Urinary bladder (tissue), 4 donors: ENCODE results near the gene MAP2. TPM values are rescaled to one million over a fixed set of nuclear protein-coding genes. Genes with fewer than 3 reads are reported as not detected.

Source experiments
- DNase-seq: peaks from one replicate; pipeline ENCODE4 v3.0.0-alpha.2; 2015; ENCODE audit errors: extremely low spot score
- H3K27ac ChIP-seq: one replicate; pipeline ENCODE4 v1.5.1; 2013; ENCODE audit warnings: low read depth, mild to moderate bottlenecking, moderate library complexity
- H3K36me3 ChIP-seq: one replicate; pipeline ENCODE4 v1.6.1; 2013; ENCODE audit warnings: mild to moderate bottlenecking, moderate library complexity; ENCODE audit not compliant: insufficient read depth
- H3K4me1 ChIP-seq: one replicate; pipeline ENCODE4 v1.6.1; 2013; ENCODE audit warnings: mild to moderate bottlenecking, moderate library complexity; ENCODE audit not compliant: insufficient read depth
- H3K4me3 ChIP-seq: one replicate; pipeline ENCODE4 v1.5.1; 2013; ENCODE audit warnings: low read depth, low read length
- WGBS: extraction: QIAGEN DNeasy Blood & Tissue Kit; methylation state at CpG from one replicate; pipeline ENCODE4 v1.1.7; 2013; 5-methylcytosine and 5-hydroxymethylcytosine counted together
- polyA plus RNA-seq: library from polyadenylated mRNA; stranded (reverse); fragments of 200-250 nt; gene quantifications from one replicate; pipeline ENCODE4 v1.2.3, GENCODE V29; 2013
- total RNA-seq: library from RNA; depleted of rRNA; stranded (reverse); fragments of >200 nt; gene quantifications from one replicate; pipeline ENCODE4 v1.2.3, GENCODE V29; 2014
- donor health status: healthy with polysubstance abuse.
- donor health status: healthy.

Gene MAP2
- total and polyA plus RNA-seq, 2 donors = 2.7 to 13.5 TPM

DNA sequence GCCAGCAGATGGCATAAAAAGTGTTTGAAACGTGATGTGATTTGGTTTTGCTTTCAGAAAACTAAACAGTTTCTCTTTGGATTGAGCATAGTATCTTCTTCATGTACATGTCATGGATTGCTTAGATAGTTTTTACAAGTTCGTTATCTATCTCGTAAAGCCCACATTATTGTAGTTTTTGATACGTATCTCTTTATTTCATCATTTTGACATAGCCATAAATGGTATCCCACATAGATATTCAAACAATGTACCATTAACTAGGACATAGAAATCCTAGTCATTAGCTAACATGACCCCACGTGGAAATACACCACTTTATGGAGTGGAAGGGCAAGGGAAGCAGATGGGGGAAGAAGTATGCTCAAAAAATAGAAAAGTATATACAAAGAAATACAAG, 93.6 kb downstream of the MAP2 start:
- no peak overlapping the region for H3K4me3 ChIP-seq
- no peaks in the 10 kb centered on the region for H3K36me3 ChIP-seq
- no peak for DNase-seq
- H3K27ac ChIP-seq = no peak overlapping the region
- 42% methylated on average over 5 of the region's 5 CpGs for WGBS
- H3K4me1 ChIP-seq = no peaks in the 10 kb centered on the region

DNA sequence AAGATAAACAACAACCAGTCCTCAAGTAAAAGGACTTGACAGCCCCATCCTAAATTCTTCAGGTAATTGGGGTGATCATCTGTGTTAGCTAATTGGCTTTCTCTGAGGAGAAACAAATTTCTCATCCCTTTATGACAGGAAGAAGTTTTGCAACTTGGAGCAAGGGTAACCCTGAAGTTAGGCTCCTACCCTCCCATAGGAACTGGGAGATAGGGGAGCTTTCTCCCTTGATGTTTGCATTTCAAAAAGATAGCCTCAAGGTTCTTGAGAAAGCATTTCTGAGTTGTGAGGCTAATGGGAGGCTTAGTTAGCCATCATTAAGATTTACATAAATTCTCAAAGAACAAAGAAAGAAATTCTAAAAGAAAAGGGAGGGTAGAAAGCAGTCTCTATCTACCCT, 95.4 kb downstream of the MAP2 start:
- DNase-seq = no peak
- Histone ChIP-seq H3K27ac (no peak overlapping the region), H3K4me1 (no peaks in the 10 kb centered on the region), H3K4me3 (no peak overlapping the region), H3K36me3 (no peaks in the 10 kb centered on the region)

DNA sequence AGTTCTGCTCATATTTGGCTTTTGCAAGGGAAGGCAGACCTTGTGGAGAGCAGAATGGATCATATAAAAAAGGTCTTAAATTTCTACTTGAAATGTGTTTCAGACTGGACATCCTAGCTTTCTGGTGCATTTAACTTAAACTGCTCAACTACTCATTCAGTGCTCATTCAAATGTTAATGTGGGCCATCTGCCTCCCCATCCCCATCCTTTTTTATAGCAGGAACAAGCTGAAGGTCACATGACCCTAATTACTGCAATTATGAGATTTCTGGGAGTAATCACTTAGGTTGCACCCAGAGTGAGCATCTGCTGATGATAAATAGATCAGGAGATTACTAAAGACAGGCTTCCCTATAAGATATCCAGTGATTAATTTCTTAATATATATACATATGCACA, 96.1 kb downstream of the MAP2 start:
- Histone ChIP-seq H3K27ac (no peak overlapping the region), H3K36me3 (no peaks in the 10 kb centered on the region), H3K4me3 (no peak overlapping the region), H3K4me1 (no peaks in the 10 kb centered on the region)
- no peak for DNase-seq

DNA sequence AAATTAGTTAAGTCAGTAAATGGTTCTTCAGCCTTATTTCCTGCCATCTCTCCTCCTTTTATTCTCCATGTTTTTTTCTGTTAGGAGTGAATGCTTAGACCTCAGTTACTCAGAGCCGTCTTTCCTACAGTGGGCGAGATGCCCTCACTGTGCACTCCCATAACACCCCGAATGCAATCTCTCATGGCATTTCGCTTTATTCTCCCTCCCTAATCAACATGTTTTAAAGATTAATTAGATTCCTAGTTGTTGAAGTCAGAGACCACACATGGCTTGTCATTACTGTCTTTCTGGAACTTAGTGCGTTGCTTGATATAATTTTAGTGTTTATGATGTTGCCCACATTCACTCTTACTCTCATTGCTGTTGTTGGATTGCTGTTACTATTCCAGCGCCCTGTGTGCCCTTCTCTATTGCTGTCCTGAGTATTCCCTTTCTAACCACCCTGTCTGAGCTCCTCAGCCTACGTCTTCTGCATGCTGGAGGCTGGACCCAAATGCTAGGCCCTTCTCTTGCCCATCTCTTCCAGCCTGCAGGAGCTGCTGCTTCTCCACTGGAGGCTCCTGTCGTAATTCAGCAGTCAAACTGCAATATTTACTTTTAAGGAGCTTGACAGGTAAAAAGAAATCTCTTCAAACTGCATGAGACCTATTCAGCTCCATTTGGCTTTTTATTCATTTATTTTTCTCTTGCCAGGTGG, 99.3 kb downstream of the MAP2 start:
- Histone ChIP-seq H3K27ac (no peak overlapping the region), H3K36me3 (no peaks in the 10 kb centered on the region), H3K4me3 (no peak overlapping the region), H3K4me1 (no peaks in the 10 kb centered on the region)
- 91% methylated on average over 8 of the region's 8 CpGs for WGBS
- no peak for DNase-seq

DNA sequence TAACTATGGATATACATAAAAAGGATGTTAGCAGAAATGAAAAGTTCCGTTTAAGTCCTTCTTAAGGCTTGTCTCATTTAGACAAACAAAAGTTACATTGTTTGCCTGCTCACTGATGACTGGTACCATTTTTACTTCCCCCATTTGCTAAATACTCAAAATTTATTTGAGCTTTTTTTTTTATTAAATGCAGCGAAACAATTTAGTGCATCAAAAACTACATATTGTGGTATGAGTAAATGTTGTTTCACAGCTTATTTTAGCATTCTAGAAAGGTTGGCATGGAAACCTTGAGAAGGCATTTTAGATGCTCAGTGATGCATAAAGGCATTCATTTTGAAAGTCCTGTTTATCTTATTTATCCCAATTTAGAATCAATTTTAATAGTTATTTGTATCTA, 100.0 kb downstream of the MAP2 start:
- H3K4me1 ChIP-seq = no peaks in the 10 kb centered on the region
- WGBS = 73% methylated on average over 2 of the region's 2 CpGs
- DNase-seq = no peak
- no peak overlapping the region for H3K27ac ChIP-seq
- no peaks in the 10 kb centered on the region for H3K36me3 ChIP-seq
- no peak overlapping the region for H3K4me3 ChIP-seq

DNA sequence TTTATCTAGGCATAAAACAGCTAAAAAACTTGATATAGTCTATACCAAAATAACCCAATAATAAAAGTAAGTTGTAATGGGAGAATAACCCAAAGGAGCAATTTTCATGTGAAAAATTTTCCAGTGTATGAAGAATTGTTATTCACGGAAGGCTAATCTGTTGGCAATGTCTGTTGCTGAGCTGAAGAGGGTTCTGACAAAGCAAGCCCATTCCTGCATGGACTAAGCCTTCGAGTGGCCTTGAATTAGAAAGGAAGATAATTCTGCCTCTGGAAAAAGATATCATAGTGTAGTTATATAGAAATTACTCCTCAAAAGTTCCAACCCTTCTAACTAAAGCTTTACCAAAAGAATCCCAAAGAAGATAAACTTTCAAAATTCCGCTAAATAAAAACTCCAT, 101.5 kb downstream of the MAP2 start:
- WGBS = 48% methylated on average over 3 of the region's 3 CpGs
- no peaks in the 10 kb centered on the region for H3K4me1 ChIP-seq
- DNase-seq = no peak
- H3K27ac ChIP-seq = no peak overlapping the region
- H3K36me3 ChIP-seq = no peaks in the 10 kb centered on the region
- H3K4me3 ChIP-seq = no peak overlapping the region

DNA sequence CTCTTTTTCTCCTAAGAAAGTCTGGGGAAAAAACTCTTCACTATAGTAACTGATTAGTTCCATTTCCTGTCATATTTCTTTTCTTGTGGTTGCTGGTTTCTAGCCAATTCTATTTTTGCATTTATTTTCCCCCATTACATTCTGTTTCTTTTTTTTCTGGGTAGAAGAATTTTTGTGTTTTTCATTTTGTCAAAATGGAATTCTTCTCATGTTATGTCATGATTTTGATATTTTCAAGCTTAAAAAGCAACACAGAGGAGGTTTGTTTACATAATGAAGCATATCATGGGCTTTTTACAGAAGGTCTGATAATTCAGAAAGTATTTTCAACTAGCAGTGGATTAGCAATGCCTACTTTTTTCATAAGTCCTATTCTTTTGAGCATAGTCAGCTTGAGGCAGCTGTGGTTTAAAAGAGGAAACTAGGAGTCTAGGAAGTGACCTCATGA, 102.0 kb downstream of the MAP2 start:
- DNase-seq = peak; percentile 40
- Histone ChIP-seq H3K27ac (no peak overlapping the region), H3K4me1 (no peaks in the 10 kb centered on the region), H3K4me3 (no peak overlapping the region), H3K36me3 (no peaks in the 10 kb centered on the region)

DNA sequence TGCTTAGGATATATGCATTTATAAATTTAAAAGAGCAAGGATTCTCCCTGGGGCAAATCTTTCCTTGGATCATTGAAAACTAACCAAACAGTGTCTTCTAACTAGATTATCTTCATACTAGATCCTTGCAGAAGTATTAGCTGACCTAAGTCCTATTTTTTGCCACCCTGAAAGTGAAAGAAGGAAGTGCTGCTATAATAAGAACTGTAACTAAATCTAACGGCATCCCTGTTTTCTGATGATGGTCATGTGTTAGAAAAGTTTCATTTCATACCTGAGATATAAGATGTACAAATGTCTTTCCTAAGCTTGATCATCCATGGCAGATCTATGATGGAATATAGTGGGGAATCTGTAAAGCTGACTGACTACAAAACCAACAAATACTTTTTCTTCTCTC, 102.7 kb downstream of the MAP2 start:
- 26% methylated on average over 1 of the region's 1 CpG for WGBS
- Histone ChIP-seq H3K4me1 (no peaks in the 10 kb centered on the region), H3K27ac (no peak overlapping the region), H3K36me3 (no peaks in the 10 kb centered on the region), H3K4me3 (no peak overlapping the region)
- no peak for DNase-seq

DNA sequence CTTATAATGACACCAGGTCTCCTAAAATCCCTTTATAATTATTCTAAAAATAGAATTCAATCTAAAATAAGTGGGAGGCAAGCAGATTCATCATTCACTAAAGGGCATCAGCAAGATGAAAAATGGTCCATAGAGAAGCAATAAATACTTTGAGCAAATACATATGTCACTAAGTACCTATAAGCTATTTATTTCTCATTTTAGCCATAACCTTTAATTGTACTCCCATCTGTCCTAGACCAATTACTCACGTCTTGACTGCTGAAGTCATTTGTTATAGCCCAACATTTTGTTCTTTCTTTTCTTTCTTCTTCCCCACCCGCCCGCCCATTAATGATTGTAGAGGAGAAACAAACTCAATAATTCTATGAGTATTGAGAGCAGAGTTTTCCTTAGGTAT, 105.7 kb downstream of the MAP2 start:
- H3K4me1 ChIP-seq = no peaks in the 10 kb centered on the region
- H3K36me3 ChIP-seq = no peaks in the 10 kb centered on the region
- H3K27ac ChIP-seq = no peak overlapping the region
- no peak overlapping the region for H3K4me3 ChIP-seq
- 76% methylated on average over 3 of the region's 3 CpGs for WGBS
- DNase-seq = no peak

DNA sequence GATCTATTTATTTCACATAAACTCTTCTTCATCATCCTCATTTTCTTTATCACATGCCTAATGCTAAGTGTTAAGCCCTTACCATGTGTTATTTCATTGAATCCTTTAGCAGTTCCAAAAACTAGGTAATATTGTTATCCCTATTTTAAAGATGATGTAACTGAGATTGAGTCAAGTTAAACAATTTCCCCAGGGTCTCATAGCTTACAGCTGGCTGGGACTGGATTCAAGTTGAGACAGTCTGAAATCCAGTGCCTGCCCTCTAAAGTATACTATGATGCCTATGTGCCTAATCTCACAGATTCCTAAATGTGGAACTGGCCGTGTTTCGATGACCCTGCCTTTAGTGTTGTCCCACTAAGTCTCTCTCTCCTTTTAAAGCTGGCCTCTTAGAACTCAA, 108.5 kb downstream of the MAP2 start:
- 86% methylated on average over 2 of the region's 2 CpGs for WGBS
- Histone ChIP-seq H3K36me3 (no peaks in the 10 kb centered on the region), H3K4me1 (no peaks in the 10 kb centered on the region), H3K4me3 (no peak overlapping the region), H3K27ac (no peak overlapping the region)
- no peak for DNase-seq

DNA sequence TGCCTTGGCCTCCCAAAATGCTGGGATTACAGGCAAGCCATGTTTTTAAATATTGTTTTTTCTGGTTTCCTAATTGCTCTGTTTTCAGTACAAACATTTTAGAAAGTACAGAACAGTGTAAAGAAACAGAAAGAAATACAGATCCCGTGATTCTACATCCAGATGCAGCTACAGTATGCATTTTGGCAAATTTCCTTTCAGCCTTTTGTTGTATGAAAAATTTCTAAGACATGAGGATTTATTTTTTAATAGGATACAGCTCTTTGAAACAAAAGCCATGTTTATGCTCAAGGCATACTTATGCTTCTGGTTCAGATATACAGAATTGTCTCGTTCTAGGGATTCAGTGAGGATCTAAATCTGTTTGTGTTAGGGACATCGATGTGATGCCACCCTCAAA, 109.5 kb downstream of the MAP2 start:
- H3K4me1 ChIP-seq = no peaks in the 10 kb centered on the region
- no peak overlapping the region for H3K27ac ChIP-seq
- no peaks in the 10 kb centered on the region for H3K36me3 ChIP-seq
- 50% methylated on average over 3 of the region's 3 CpGs for WGBS
- no peak for DNase-seq
- no peak overlapping the region for H3K4me3 ChIP-seq

DNA sequence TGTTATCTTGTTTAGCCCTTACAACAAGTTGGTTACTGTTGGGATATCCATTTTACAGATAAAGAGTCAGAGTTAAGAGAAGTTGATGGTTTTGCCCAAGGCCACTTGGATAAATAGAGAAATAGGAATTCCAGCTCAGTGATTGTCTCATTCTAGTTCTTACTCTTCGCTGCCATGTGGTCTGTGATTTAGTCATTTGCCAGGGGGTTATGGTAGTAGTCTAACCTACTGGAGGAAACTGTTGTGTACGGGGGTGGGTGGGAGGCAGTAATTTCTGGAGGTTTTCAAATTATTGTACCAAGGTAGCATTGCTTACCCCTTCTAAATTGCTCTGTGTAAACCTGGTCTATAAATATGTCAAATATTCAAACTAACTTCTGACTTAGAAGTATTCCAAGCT, 110.4 kb downstream of the MAP2 start:
- no peaks in the 10 kb centered on the region for H3K36me3 ChIP-seq
- WGBS = 88% methylated on average over 2 of the region's 2 CpGs
- H3K4me3 ChIP-seq = no peak overlapping the region
- H3K27ac ChIP-seq = no peak overlapping the region
- no peaks in the 10 kb centered on the region for H3K4me1 ChIP-seq
- DNase-seq = no peak

DNA sequence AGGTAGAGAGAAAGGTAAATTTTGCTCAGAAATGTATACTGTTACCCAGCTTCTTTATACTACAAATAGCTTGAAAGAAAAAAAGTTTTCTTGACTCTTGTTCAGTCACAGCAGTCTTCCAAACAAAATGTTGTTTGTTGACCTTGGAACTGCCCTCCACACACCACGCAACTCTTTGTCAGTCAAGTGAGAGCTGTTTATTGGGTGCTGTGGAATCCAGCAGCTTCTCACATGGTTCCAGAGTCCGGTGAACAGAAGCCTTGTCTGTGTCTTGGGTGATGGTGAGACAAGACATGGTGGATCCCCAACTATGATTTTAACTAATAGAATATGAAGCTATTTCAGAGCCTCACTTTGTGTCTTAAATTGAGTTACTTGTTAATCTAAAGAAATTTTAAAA, 112.5 kb downstream of the MAP2 start:
- no peak for DNase-seq
- Histone ChIP-seq H3K27ac (no peak overlapping the region), H3K36me3 (no peaks in the 10 kb centered on the region), H3K4me1 (no peaks in the 10 kb centered on the region), H3K4me3 (no peak overlapping the region)
- 45% methylated on average over 2 of the region's 2 CpGs for WGBS

DNA sequence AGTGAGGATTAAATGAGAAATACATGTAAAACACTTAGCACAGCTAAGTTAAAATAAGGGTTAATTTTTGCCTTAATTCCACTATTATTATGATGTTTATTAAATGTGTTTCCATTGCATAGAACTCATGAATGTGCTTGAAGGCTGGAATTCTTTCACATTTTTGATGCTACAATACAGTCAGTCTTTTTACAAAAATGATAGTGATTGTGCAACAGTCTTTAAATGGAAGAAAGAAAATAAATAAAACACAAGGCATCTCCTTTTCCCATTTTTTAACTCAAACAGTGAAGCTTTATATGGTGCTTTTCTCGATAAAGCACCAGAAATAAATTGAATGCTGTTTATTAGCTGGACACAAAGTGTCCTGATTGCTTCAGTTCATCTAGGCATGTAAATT, 123.9 kb downstream of the MAP2 start:
- H3K27ac ChIP-seq = no peak overlapping the region
- DNase-seq = no peak
- 65% methylated on average over 1 of the region's 1 CpG for WGBS
- no peaks in the 10 kb centered on the region for H3K4me1 ChIP-seq
- H3K36me3 ChIP-seq = no peaks in the 10 kb centered on the region
- no peak overlapping the region for H3K4me3 ChIP-seq

DNA sequence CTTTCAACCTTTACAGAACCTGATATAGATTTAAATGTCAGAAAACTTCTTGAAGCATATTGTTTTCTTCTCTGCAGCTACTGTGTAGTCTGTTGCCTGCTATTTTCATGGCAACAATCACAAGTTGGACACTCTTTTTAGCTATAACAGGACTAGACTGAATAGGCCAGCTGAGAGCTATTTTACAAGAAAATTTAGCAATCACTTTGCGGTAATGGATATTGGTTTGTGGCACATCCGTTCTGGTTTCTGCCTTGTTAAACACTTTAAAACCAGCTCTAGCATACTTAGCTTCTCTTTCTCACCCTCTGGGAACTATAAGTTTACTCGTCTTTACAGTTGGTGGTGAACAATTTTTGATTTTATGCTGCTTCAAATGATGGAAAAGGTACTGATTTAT, 125.7 kb downstream of the MAP2 start:
- no peak for DNase-seq
- Histone ChIP-seq H3K36me3 (no peaks in the 10 kb centered on the region), H3K27ac (no peak overlapping the region), H3K4me1 (no peaks in the 10 kb centered on the region), H3K4me3 (no peak overlapping the region)
- whole genome bisulfite sequencing = 64% methylated on average over 3 of the region's 3 CpGs
